Measurements from ENCODE around the gene PFKFB4. TPM values are rescaled to one million over a fixed set of nuclear protein-coding genes. Genes with fewer than 3 reads are reported as not detected.
A peak's percentile ranks its signal among the peaks of the same experiment; 100 is the strongest.

PFKFB4 gene
- total RNA-seq, 2 donors from 2014 or later: 9.9 to 89.0 TPM

DNA sequence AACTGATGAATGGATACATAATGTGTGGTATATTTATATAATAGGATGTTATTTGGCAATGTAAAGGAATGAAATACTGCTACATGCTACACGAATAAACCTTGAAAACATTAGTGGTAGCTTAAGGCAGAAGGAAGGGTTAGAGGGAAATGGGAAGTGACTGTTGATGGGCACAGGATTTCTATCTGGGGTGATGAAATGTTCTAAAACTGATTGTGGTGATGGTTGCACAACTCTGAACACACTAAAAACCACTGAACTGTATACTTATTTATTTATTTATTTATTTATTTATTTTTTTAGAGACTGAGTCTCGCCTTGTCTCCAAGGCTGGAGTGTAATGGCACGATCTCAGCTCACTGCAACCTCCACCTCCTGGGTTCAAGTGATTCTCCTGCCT is 27.8 kb downstream of the PFKFB4 start:
- no peaks in the 10 kb centered on the region for H3K27me3 ChIP-seq (replicated peaks; ENCODE audit: insufficient read depth)
- TF ChIP-seq, protein P1, sequence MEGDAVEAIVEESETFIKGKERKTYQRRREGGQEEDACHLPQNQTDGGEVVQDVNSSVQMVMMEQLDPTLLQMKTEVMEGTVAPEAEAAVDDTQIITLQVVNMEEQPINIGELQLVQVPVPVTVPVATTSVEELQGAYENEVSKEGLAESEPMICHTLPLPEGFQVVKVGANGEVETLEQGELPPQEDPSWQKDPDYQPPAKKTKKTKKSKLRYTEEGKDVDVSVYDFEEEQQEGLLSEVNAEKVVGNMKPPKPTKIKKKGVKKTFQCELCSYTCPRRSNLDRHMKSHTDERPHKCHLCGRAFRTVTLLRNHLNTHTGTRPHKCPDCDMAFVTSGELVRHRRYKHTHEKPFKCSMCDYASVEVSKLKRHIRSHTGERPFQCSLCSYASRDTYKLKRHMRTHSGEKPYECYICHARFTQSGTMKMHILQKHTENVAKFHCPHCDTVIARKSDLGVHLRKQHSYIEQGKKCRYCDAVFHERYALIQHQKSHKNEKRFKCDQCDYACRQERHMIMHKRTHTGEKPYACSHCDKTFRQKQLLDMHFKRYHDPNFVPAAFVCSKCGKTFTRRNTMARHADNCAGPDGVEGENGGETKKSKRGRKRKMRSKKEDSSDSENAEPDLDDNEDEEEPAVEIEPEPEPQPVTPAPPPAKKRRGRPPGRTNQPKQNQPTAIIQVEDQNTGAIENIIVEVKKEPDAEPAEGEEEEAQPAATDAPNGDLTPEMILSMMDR (IDR thresholded peaks at IDR 0.05): no peak
- TF ChIP-seq POLR2AphosphoS5 (IDR thresholded peaks at IDR 0.05) (no peak), POLR2A (IDR thresholded peaks at IDR 0.05) (no peak)
- H3K4me1 ChIP-seq (replicated peaks): no peaks in the 10 kb centered on the region
- intact Hi-C loops (cut with DNase I): no loop called here
- 86% methylated on average over 3 of the region's 3 CpGs for WGBS
- H3K4me3 ChIP-seq: no peak overlapping the region
- no peak overlapping the region for H3K27ac ChIP-seq
- no peaks in the 10 kb centered on the region for H3K9me3 ChIP-seq
- DNase-seq (ENCODE audit: low spot score): no peak
- no peaks in the 10 kb centered on the region for H3K36me3 ChIP-seq

DNA sequence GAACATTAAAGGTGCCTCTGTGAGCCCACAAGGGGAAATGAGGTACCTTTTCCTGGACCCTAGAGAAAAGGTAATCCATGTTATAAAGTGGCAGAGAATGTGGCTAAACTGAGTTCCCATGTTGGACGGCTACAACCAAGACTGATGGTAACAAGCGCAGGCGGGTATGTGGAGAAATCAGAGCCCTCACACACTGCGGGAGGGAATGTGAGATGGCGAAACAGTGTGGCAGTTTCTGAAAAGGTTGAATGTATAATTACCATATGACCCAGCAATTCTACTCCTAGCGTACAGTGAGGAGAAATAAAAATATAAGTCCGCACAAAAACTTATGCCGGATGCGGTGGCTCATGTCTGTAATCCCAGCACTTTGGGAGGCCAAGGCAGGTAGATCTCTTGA is 28.6 kb downstream of the PFKFB4 start:
- no peaks in the 10 kb centered on the region for H3K9me3 ChIP-seq
- H3K4me1 ChIP-seq (replicated peaks): no peaks in the 10 kb centered on the region
- TF ChIP-seq POLR2A (IDR thresholded peaks at IDR 0.05) (no peak), POLR2AphosphoS5 (IDR thresholded peaks at IDR 0.05) (no peak)
- TF ChIP-seq, protein P1 (IDR thresholded peaks at IDR 0.05): no peak
- no peak for DNase-seq (ENCODE audit: low spot score)
- H3K27ac ChIP-seq: no peak overlapping the region
- no peak overlapping the region for H3K4me3 ChIP-seq
- WGBS: 96% methylated on average over 9 of the region's 9 CpGs
- H3K27me3 ChIP-seq (replicated peaks; ENCODE audit: insufficient read depth): no peaks in the 10 kb centered on the region
- intact Hi-C loops (cut with DNase I): no loop called here
- H3K36me3 ChIP-seq: no peaks in the 10 kb centered on the region

DNA sequence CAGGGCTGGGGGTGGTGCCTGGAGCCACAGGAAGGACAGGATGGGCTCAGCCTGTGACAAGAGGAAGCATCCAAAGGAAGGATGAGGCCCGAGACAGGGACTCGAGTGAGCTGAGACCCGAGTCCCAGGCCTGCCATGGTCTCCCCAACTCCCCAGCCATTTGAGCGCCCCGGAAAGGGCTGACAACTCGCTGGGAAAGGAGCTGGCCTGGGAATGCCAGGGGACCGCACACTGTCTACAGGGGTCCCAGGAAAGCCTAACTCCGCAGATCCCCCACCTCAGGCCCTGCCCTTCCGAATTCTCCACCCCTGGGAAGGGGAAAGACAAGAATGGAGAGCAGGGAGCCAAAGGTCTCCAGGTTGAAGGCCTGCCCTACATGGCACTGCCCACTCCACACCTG is 31.6 kb downstream of the PFKFB4 start:
- no peaks in the 10 kb centered on the region for H3K36me3 ChIP-seq
- H3K9me3 ChIP-seq: no peaks in the 10 kb centered on the region
- WGBS: 90% methylated on average over 9 of the region's 9 CpGs
- intact Hi-C loops (cut with DNase I): no loop called here
- no peak overlapping the region for H3K4me3 ChIP-seq
- no peak overlapping the region for H3K27ac ChIP-seq
- TF ChIP-seq, protein P1 (IDR thresholded peaks at IDR 0.05): no peak
- no peak for TF ChIP-seq POLR2A (IDR thresholded peaks at IDR 0.05)
- no peak for TF ChIP-seq POLR2AphosphoS5 (IDR thresholded peaks at IDR 0.05)
- H3K27me3 ChIP-seq (replicated peaks; ENCODE audit: insufficient read depth): no peaks in the 10 kb centered on the region
- H3K4me1 ChIP-seq (replicated peaks): no peaks in the 10 kb centered on the region
- no peak for DNase-seq (ENCODE audit: low spot score)

DNA sequence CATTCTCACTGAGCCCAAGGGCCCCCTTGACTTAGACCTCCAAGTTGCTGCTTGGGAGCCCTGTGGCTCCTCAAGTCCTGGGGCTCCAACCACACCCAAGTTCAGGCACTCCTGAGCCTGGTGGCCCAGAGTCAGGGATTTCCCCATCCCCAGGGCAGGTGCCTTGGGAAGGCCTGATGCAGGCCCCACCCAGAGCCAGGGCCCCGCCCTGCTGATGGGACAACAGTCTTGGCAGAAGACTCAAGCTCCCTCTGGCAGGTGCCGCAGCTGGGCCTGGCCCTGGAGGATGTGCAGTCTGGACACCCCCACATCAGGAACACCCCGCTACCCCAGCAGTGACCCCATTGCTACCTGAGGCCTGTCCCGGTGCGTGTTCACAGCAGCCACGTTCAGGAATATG is 35.0 kb downstream of the PFKFB4 start:
- Histone ChIP-seq H3K4me1 (replicated peaks) (no peaks in the 10 kb centered on the region), H3K9me3 (no peaks in the 10 kb centered on the region), H3K27ac (no peak overlapping the region), H3K4me3 (no peak overlapping the region), H3K36me3 (no peaks in the 10 kb centered on the region), H3K27me3 (replicated peaks; ENCODE audit: insufficient read depth) (no peaks in the 10 kb centered on the region)
- DNase-seq (ENCODE audit: low spot score): no peak
- TF ChIP-seq POLR2AphosphoS5 (IDR thresholded peaks at IDR 0.05) (no peak), POLR2A (IDR thresholded peaks at IDR 0.05) (no peak)
- TF ChIP-seq, protein P1 (IDR thresholded peaks at IDR 0.05): no peak
- WGBS: 94% methylated on average over 6 of the region's 6 CpGs
- intact Hi-C loops (cut with DNase I): no loop called here

DNA sequence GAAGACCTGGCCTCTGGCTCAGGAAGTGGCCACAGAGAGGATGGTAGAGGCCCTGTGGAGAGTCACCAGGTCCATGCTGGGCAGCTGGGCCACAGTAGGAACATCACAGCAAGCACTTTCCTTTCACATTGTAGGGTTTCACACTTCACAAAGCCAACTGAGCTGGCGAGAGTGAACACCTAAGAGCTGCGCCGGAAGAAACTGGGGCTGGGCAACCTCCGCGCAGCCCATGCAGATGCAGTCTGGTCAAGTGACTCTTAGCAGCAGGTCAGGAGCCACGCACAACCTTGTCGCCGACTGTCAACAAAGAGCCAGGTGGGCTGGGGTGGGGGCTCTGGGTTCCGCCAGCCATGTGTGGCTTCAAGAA is 37.3 kb downstream of the PFKFB4 start:
- TF ChIP-seq POLR2A (IDR thresholded peaks at IDR 0.05): no peak
- TF ChIP-seq, protein P1 (IDR thresholded peaks at IDR 0.05): no peak
- TF ChIP-seq POLR2AphosphoS5 (IDR thresholded peaks at IDR 0.05): no peak
- H3K4me3 ChIP-seq: no peak overlapping the region
- H3K36me3 ChIP-seq: no peaks in the 10 kb centered on the region
- intact Hi-C loops (cut with DNase I): no loop called here
- WGBS: 95% methylated on average over 9 of the region's 9 CpGs
- peak overlapping the region in 1 of 2 donors; percentile 11 for H3K27ac ChIP-seq
- DNase-seq (ENCODE audit: low spot score): no peak
- H3K27me3 ChIP-seq (replicated peaks; ENCODE audit: insufficient read depth): no peaks in the 10 kb centered on the region
- H3K4me1 ChIP-seq (replicated peaks): no peaks in the 10 kb centered on the region
- no peaks in the 10 kb centered on the region for H3K9me3 ChIP-seq
